Muscle of leg (tissue), 11 donors: Measurements from ENCODE around the gene GABRB1. TPM values are rescaled to one million over a fixed set of nuclear protein-coding genes. Genes with fewer than 3 reads are reported as not detected.

Experiments used
- DNase-seq: peaks from one replicate; pipeline ENCODE4 v3.0.0; 2013
- H3K27ac ChIP-seq: one replicate; pipeline ENCODE4 v1.5.1; 2013; ENCODE audit warnings: mild to moderate bottlenecking, low read length, control low read depth
- H3K27me3 ChIP-seq: one replicate; pipeline ENCODE4 v1.6.1; 2013; ENCODE audit warnings: low read length; ENCODE audit not compliant: control insufficient read depth, insufficient read depth
- H3K36me3 ChIP-seq: one replicate; pipeline ENCODE4 v1.6.1; 2013; ENCODE audit warnings: low read length; ENCODE audit not compliant: control insufficient read depth, insufficient read depth
- H3K4me1 ChIP-seq: one replicate; pipeline ENCODE4 v1.6.1; 2013; ENCODE audit warnings: low read length; ENCODE audit not compliant: control insufficient read depth, insufficient read depth
- H3K4me3 ChIP-seq: one replicate; pipeline ENCODE4 v1.5.1; 2013; ENCODE audit warnings: low read length, control low read depth
- H3K9me3 ChIP-seq: replicated peaks from 2 replicates; pipeline ENCODE4 v1.6.1; 2013; ENCODE audit warnings: low read depth, low read length; ENCODE audit not compliant: control insufficient read depth
- WGBS: methylation state at CpG from one replicate; pipeline ENCODE4 v1.1.5; 2013; ENCODE audit warnings: missing lambda C conversion rate; ENCODE audit not compliant: insufficient coverage; 5-methylcytosine and 5-hydroxymethylcytosine counted together
- polyA plus RNA-seq, 8 donors: library from polyadenylated mRNA; unstranded; fragments of 120-200 nt; gene quantifications; one replicate each; pipeline versions ENCODE4 v1.2.1 to v1.2.3, GENCODE V29; 2013; ENCODE audit warnings: inconsistent platforms in 1 of 8, low replicate concordance in 1 of 8; ENCODE audit not compliant: insufficient read length in 8 of 8, insufficient read depth in 1 of 8
- total RNA-seq: library from RNA; stranded (reverse); fragments of 120-200 nt; gene quantifications from one replicate; pipeline ENCODE4 v1.2.4, GENCODE V29; 2013

Gene GABRB1
- total and polyA plus RNA-seq, 9 donors: 0.12 to 0.26 (median 0.14) TPM; not detected in 6

DNA sequence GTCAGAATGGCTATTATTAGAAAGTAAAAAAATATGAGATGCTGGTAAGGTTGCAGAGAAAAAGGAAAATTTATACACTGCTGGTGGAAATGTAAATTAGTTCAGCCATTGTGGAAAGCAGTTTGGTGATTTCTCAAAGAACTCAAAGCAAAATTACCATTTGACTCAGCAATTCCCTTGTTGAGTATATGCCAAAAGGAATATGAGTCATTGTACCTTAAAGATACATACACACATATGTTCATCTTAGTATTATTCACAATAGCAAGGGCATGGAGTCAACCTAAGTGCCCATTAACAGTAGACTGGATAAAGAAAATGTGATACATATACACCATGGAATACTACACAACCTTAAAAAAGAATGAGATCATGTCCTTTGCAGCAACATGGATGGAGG, 284.0 kb downstream of the GABRB1 start:
- Histone ChIP-seq H3K9me3 (no peaks in the 10 kb centered on the region), H3K4me3 (no peak overlapping the region), H3K36me3 (no peaks in the 10 kb centered on the region), H3K27me3 (no peaks in the 10 kb centered on the region), H3K4me1 (no peaks in the 10 kb centered on the region), H3K27ac (no peak overlapping the region)
- DNase-seq: no peak

DNA sequence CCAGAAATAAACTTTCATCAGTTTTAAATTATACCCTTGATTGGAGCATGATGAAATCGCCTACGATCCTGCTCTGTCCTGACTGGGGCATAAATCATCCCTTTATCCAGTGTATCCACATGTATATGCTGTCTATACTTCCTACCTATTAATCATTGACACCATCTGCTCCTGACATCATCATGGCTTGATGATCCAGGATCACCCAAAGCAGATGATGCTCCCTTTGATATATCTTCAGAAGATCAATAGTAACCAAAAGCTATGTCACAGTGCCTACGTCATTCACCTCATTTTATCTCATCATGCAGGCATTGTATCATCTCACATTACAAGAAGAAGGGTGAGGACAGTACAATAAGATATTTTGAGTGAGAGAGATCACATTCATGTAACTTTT, 294.7 kb downstream of the GABRB1 start:
- Histone ChIP-seq H3K27me3 (no peaks in the 10 kb centered on the region), H3K36me3 (no peaks in the 10 kb centered on the region), H3K4me1 (no peaks in the 10 kb centered on the region), H3K9me3 (no peaks in the 10 kb centered on the region), H3K27ac (no peak overlapping the region), H3K4me3 (no peak overlapping the region)
- WGBS: 72% methylated on average over 2 of the region's 3 CpGs
- no peak for DNase-seq

DNA sequence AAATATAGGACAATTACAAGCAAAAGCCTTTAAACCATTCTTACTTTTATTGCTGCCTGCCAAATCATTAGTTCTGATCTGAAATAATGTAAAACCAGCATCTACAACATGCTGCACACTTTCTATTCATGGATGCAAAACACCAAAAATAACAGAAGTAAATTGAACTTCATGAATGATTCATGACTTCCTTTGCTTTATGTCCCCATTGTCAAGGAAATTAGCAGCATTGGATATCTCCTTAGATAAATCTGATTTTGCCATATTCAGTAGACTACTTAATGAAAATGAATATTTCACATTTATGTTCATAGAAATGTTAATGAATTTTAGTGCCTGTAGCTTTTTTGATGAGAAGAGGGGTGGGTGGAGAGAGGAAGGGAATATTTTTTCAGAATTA, 299.5 kb downstream of the GABRB1 start:
- DNase-seq: no peak
- Histone ChIP-seq H3K4me3 (no peak overlapping the region), H3K36me3 (no peaks in the 10 kb centered on the region), H3K9me3 (no peaks in the 10 kb centered on the region), H3K27ac (no peak overlapping the region), H3K27me3 (no peaks in the 10 kb centered on the region), H3K4me1 (no peaks in the 10 kb centered on the region)

DNA sequence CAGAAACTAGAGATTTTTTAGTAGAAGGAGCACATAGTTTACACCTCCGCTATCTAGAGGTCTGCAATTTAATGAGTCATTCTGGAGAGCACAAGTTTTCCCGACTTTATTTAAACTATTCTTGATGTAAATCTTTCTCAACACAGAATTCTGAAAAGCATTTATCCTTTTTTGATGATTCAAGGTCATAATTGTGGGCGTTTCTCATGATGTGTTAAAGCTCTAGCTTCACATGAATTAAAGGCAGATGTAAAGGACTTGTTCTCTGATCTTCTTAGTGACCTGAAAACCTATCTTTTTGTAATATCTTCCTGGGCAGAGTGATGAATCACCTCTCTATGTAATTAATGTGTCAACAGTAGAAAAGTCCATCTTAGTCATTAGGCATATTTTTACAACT, 303.3 kb downstream of the GABRB1 start:
- Histone ChIP-seq H3K27me3 (no peaks in the 10 kb centered on the region), H3K4me3 (no peak overlapping the region), H3K27ac (no peak overlapping the region), H3K9me3 (no peaks in the 10 kb centered on the region), H3K4me1 (no peaks in the 10 kb centered on the region), H3K36me3 (no peaks in the 10 kb centered on the region)
- DNase-seq: no peak
- WGBS: no CpG with 5 or more reads among the region's 3 CpGs

DNA sequence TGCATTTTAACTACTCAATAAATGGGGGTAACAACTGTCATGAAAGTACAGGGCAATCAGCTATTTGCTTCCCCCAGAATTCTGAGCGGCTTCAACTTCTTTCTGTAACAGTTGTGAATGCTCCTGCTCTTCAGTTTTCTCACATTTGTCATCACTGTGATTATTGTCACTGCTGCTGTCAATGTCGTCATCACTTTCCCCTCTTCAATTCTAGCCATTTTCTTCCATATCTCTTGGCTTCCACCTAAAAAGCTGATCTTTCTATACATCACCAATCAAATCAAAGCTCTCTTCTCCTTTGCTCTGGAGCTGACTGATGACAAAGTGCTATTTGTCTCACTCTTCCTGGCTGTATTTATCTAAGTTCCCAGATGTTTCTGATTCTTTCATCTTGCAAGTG, 306.5 kb downstream of the GABRB1 start:
- Histone ChIP-seq H3K4me1 (no peaks in the 10 kb centered on the region), H3K4me3 (no peak overlapping the region), H3K36me3 (no peaks in the 10 kb centered on the region), H3K27me3 (no peaks in the 10 kb centered on the region), H3K9me3 (no peaks in the 10 kb centered on the region), H3K27ac (no peak overlapping the region)
- DNase-seq: no peak
- 88% methylated on average over 2 of the region's 2 CpGs for WGBS

DNA sequence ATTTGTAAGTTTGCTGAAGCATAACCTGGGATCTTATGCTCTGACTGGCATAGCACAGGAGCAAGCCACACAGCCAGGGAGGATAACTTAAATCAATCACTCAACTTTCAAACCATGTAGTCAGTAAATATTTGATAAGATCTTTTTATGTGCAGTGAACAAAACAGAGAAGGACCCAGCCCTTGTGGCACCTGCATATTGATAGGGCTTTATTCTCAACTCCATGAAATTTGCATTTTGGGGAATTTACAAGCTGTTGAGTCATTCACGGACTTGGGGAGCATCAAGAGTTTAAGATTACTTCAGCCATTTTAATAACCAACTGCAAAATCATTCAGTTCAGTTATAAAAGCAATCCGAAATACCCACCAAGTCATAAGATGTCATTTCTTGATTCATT, 309.5 kb downstream of the GABRB1 start:
- H3K9me3 ChIP-seq: no peaks in the 10 kb centered on the region
- H3K36me3 ChIP-seq: no peaks in the 10 kb centered on the region
- WGBS: 60% methylated on average over 1 of the region's 2 CpGs

DNA sequence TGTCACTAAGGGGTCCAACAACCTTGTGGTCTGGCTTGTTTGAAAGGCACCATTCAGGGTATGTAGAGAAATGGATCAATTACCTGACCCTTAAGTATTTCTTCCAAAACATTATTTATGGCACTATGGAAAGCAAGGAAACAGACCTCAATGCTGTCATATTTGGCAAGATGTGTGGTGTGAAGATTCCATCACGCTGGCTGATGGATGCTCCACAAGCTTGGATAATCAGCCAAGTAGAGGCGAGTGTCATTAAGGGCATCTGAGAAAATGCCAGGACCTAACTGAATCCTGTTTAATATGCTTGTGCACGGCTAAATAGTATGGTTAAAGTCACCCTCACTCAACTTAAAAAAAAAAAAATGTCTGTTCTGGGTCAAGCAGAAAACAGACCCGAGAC, 311.4 kb downstream of the GABRB1 start:
- H3K27me3 ChIP-seq: no peaks in the 10 kb centered on the region
- H3K9me3 ChIP-seq: no peaks in the 10 kb centered on the region
- DNase-seq: no peak
- H3K36me3 ChIP-seq: no peaks in the 10 kb centered on the region
- no peak overlapping the region for H3K27ac ChIP-seq
- H3K4me1 ChIP-seq: no peaks in the 10 kb centered on the region
- H3K4me3 ChIP-seq: no peak overlapping the region
- no CpG with 5 or more reads among the region's 4 CpGs for WGBS

More for the DNA sequence above, 309.5 kb downstream of the GABRB1 start:
- no peaks in the 10 kb centered on the region for H3K27me3 ChIP-seq
- no peak for DNase-seq
- no peak overlapping the region for H3K4me3 ChIP-seq
- no peak overlapping the region for H3K27ac ChIP-seq
- no peaks in the 10 kb centered on the region for H3K4me1 ChIP-seq

DNA sequence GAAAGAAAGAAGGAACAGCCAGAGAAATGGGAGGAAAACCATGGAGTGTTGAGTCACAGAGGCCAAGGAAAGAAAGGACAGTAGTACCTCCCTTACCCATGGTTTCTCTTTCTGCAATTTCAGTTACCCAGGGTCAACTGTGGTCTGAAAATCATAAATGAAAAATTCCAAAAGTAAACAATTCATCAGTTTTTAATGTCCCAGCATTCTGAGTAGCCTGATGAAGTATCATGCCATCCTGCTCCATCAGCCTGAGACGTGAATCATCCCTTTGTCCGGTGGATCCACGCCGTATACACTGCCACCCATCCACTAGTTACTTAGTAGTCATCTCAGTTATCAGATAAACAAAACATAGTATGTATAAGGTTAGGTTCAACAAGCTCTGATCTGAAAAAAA, 318.0 kb downstream of the GABRB1 start:
- Histone ChIP-seq H3K9me3 (no peaks in the 10 kb centered on the region), H3K4me3 (no peak overlapping the region), H3K27me3 (no peaks in the 10 kb centered on the region), H3K27ac (no peak overlapping the region), H3K4me1 (no peaks in the 10 kb centered on the region), H3K36me3 (no peaks in the 10 kb centered on the region)
- no peak for DNase-seq
- WGBS: no CpG with 5 or more reads among the region's 4 CpGs

DNA sequence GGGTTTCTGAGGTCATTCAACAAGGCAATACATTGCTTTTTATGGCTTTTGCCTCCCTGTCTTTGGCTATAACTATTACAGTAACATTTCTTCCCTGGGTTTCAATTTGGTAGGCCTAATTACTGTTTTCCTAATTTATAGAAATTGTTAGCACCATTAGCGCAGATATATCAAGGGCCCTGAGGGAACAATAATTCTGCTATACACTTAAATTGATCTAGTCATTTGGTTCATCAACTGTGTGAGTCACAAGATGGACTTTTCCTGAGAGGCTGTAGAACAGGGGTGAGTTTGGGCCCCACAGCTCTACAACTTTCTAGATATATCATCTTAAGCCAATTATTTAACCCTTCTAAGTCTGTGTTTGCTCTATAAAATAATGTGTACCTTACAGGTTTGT, 324.2 kb downstream of the GABRB1 start:
- no peak overlapping the region for H3K27ac ChIP-seq
- WGBS: no CpG with 5 or more reads among the region's 1 CpG
- no peak for DNase-seq
- no peaks in the 10 kb centered on the region for H3K27me3 ChIP-seq
- no peaks in the 10 kb centered on the region for H3K36me3 ChIP-seq
- H3K9me3 ChIP-seq: no peaks in the 10 kb centered on the region
- no peak overlapping the region for H3K4me3 ChIP-seq
- no peaks in the 10 kb centered on the region for H3K4me1 ChIP-seq

DNA sequence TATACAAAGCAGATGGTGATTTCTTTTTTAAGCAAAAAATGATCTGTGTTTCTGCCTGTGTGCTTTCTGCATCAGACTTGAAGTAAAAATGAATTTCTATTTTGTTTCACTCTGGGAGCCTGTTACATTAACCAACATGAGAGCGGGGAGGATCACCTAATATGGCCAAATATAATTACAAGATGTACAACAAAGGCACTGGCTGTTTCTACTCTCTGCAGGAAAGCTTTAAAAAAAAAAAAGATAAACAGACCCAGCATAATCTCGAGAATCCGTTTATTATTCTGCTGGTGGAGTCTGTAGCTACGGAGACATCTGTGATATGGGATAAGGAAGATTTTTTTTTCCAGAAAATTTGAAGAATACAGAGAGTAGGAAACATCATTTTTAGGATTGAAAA, 328.5 kb downstream of the GABRB1 start:
- WGBS: no CpG with 5 or more reads among the region's 4 CpGs
- no peaks in the 10 kb centered on the region for H3K9me3 ChIP-seq
- H3K27me3 ChIP-seq: no peaks in the 10 kb centered on the region
- no peak for DNase-seq
- no peak overlapping the region for H3K4me3 ChIP-seq
- H3K36me3 ChIP-seq: no peaks in the 10 kb centered on the region
- H3K4me1 ChIP-seq: no peaks in the 10 kb centered on the region
- H3K27ac ChIP-seq: no peak overlapping the region

DNA sequence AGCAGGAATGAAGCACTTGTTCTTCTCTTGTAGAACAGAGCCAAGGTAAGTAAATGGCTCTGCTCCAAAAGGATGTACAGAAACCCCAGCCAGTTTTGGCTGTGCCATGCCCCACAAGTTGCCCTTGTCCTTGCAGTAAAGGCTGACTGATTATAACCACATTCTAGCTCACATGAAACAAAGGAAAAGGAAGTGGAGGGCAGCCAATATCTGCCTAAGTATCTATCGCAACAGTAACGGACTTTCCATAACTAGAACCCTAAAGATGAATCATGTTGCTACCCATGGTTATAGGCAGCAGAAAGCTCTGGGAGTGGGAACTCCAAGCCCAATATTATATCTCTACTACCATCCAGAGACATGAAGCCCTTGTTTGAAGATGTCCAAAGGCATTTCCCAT, 336.4 kb downstream of the GABRB1 start:
- DNase-seq: no peak
- Histone ChIP-seq H3K27me3 (no peaks in the 10 kb centered on the region), H3K9me3 (no peaks in the 10 kb centered on the region), H3K36me3 (no peaks in the 10 kb centered on the region), H3K27ac (no peak overlapping the region), H3K4me1 (no peaks in the 10 kb centered on the region), H3K4me3 (no peak overlapping the region)
- WGBS: no CpG with 5 or more reads among the region's 2 CpGs
